Activated T-cell treated with anti-CD3 and anti-CD28 coated beads, Interleukin-2, amount 50 U/mL, for 48 hours (primary cell): Measurements from ENCODE around the gene IL36A.

Experiments used
- DNase-seq, 2 experiments: peaks; one replicate each; pipeline ENCODE4 v3.0.0-alpha.2; 2020

The IL36A gene

GRCh38 chr2:113053666-113054065 lies 48.4 kb downstream of the IL36A start:
- no peak for DNase-seq

- DNase-seq: no peak
These were observed 48.8 kb downstream of the IL36A start for GRCh38 chr2:113054066-113054465.

DNA sequence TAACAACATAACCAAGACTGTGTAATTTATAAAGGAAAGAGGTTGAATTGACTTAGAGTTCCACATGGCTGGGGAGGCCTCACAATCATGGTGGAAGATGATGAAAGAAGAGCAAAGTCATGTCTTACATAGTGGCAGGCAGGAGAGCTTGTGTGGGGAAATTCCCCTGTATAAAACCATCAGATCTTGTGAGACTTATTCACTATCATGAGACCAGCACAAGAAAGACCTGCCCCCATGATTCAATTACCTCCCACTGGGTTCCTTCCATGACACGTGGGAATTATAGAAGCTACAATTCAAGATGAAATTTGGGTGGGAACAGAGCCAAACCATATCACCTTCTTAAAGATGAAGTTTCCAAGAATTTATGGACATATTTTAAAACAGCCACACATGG lies 51.3 kb downstream of the IL36A start:
- no peak for DNase-seq

GRCh38 chr2:113057117-113057516 lies 51.9 kb downstream of the IL36A start:
- no peak for DNase-seq
